H9 (cell line): Measurements from ENCODE around the gene SPEN. TPM values are rescaled to one million over a fixed set of nuclear protein-coding genes. Genes with fewer than 3 reads are reported as not detected.

Source experiments
- DNase-seq: peaks from one replicate; pipeline ENCODE4 v3.0.0-alpha.2; 2017
- H2AFZ ChIP-seq: one replicate; pipeline ENCODE4 v1.6.1; 2013; ENCODE audit warnings: mild to moderate bottlenecking, low read length, control low read depth, moderate library complexity
- H2AK5ac ChIP-seq: 2 replicates; pipeline ENCODE4 v1.6.1; 2013; ENCODE audit warnings: low read length, control low read depth, mixed read lengths; ENCODE audit not compliant: insufficient read length
- H2BK120ac ChIP-seq: one replicate; pipeline ENCODE4 v1.6.1; 2013; ENCODE audit warnings: low read depth, mild to moderate bottlenecking, low read length, control low read depth, inconsistent platforms; ENCODE audit not compliant: poor library complexity, severe bottlenecking
- H2BK12ac ChIP-seq: 2 replicates; pipeline ENCODE4 v1.6.1; 2013; ENCODE audit warnings: low read length, control low read depth, mixed read lengths, low read depth; ENCODE audit not compliant: insufficient read length
- H2BK15ac ChIP-seq: 2 replicates; pipeline ENCODE4 v1.6.1; 2013; ENCODE audit warnings: low read depth, low read length, control low read depth
- H2BK20ac ChIP-seq: one replicate; pipeline ENCODE4 v1.6.1; 2013; ENCODE audit warnings: low read depth, mild to moderate bottlenecking, low read length, control low read depth, inconsistent platforms; ENCODE audit not compliant: poor library complexity, severe bottlenecking
- H2BK5ac ChIP-seq: 2 replicates; pipeline ENCODE4 v1.6.1; 2013; ENCODE audit warnings: low read length, control low read depth, mixed read lengths; ENCODE audit not compliant: insufficient read length
- H3K14ac ChIP-seq: 2 replicates; pipeline ENCODE4 v1.6.1; 2013; ENCODE audit warnings: low read length, control low read depth; ENCODE audit not compliant: insufficient read depth
- H3K18ac ChIP-seq: 2 replicates; pipeline ENCODE4 v1.6.1; 2013; ENCODE audit warnings: low read depth, mild to moderate bottlenecking, mixed read lengths, low read length, control low read depth; ENCODE audit not compliant: insufficient read length
- H3K23ac ChIP-seq: 2 replicates; pipeline ENCODE4 v1.6.1; 2013; ENCODE audit warnings: low read length, control low read depth, mixed read lengths, low read depth; ENCODE audit not compliant: insufficient read length
- H3K23me2 ChIP-seq: 2 replicates; pipeline ENCODE4 v1.6.1; 2013; ENCODE audit warnings: low read depth, mild to moderate bottlenecking, mixed read lengths, low read length, control low read depth; ENCODE audit not compliant: insufficient read length, poor library complexity, severe bottlenecking
- H3K27ac ChIP-seq: 2 replicates; pipeline ENCODE4 v1.5.1; 2013; ENCODE audit warnings: low read length, control low read depth, mixed read lengths, low read depth; ENCODE audit not compliant: insufficient read length
- H3K27me3 ChIP-seq: 2 replicates; pipeline ENCODE4 v1.6.1; 2013; ENCODE audit warnings: low read length, control low read depth, inconsistent platforms; ENCODE audit not compliant: insufficient read depth
- H3K4ac ChIP-seq: 2 replicates; pipeline ENCODE4 v1.6.1; 2013; ENCODE audit warnings: low read depth, mild to moderate bottlenecking, control low read depth, inconsistent platforms, low read length, moderate library complexity
- H3K4me1 ChIP-seq: 2 replicates; pipeline ENCODE4 v1.6.1; 2013; ENCODE audit warnings: low read length, control low read depth, inconsistent platforms; ENCODE audit not compliant: insufficient read depth
- H3K4me2 ChIP-seq: 2 replicates; pipeline ENCODE4 v1.6.1; 2013; ENCODE audit warnings: low read length, control low read depth, mixed read lengths; ENCODE audit not compliant: insufficient read length, insufficient read depth
- H3K56ac ChIP-seq: 2 replicates; pipeline ENCODE4 v1.6.1; 2013; ENCODE audit warnings: low read depth, mild to moderate bottlenecking, mixed read lengths, low read length, control low read depth; ENCODE audit not compliant: insufficient read length
- H3K79me1 ChIP-seq: 2 replicates; pipeline ENCODE4 v1.6.1; 2013; ENCODE audit warnings: low read depth, mild to moderate bottlenecking, moderate library complexity, low read length, control low read depth, inconsistent platforms; ENCODE audit not compliant: insufficient read depth, poor library complexity, severe bottlenecking
- H3K79me2 ChIP-seq: 2 replicates; pipeline ENCODE4 v1.6.1; 2013; ENCODE audit warnings: low read length, control low read depth, inconsistent platforms; ENCODE audit not compliant: insufficient read depth
- H3K9ac ChIP-seq: 2 replicates; pipeline ENCODE4 v1.6.1; 2013; ENCODE audit warnings: low read length, control low read depth, mixed read lengths; ENCODE audit not compliant: insufficient read length; ENCODE audit errors: extremely low read depth
- H3K9me3 ChIP-seq: one replicate; pipeline ENCODE4 v1.6.1; 2013; ENCODE audit warnings: low read depth, low read length, inconsistent platforms; ENCODE audit not compliant: control insufficient read depth
- H3T11ph ChIP-seq: one replicate; pipeline ENCODE4 v1.6.1; 2013; ENCODE audit warnings: mild to moderate bottlenecking, low read length, control low read depth, inconsistent platforms
- H4K20me1 ChIP-seq: one replicate; pipeline ENCODE4 v1.6.1; 2013; ENCODE audit not compliant: control insufficient read depth, insufficient read length, insufficient read depth
- H4K5ac ChIP-seq: 2 replicates; pipeline ENCODE4 v1.6.1; 2013; ENCODE audit warnings: low read depth, mild to moderate bottlenecking, mixed read lengths, low read length, control low read depth; ENCODE audit not compliant: insufficient read length
- H4K8ac ChIP-seq: replicated peaks from 2 replicates; pipeline ENCODE4 v1.6.1; 2013; ENCODE audit warnings: low read length, control low read depth, mixed read lengths, low read depth; ENCODE audit not compliant: insufficient read length
- H4K91ac ChIP-seq: 2 replicates; pipeline ENCODE4 v1.6.1; 2013; ENCODE audit warnings: low read depth, mild to moderate bottlenecking, moderate library complexity, mixed read lengths, low read length, control low read depth; ENCODE audit not compliant: insufficient read length
- H3K27ac Mint-ChIP-seq, 3 experiments: 2 replicates in 2 of 3; 3 replicates in 1 of 3; pipeline ENCODE4 v1.8.0; 2020 to 2021; ENCODE audit warnings: mixed read lengths in 3 of 3, mild to moderate bottlenecking in 1 of 3, moderate library complexity in 1 of 3
- H3K27me3 Mint-ChIP-seq: 2 replicates; pipeline ENCODE4 v1.8.0; 2021; ENCODE audit warnings: low read depth, mild to moderate bottlenecking, moderate library complexity, mixed read lengths
- H3K36me3 Mint-ChIP-seq, 3 experiments: 2 replicates in 2 of 3; 3 replicates in 1 of 3; pipeline ENCODE4 v1.8.0; 2020 to 2021; ENCODE audit warnings: low read depth in 3 of 3, mixed read lengths in 3 of 3; ENCODE audit not compliant: insufficient read depth in 1 of 3
- H3K4me1 Mint-ChIP-seq, 2 experiments: 2 replicates each; pipeline ENCODE4 v1.8.0; 2020; ENCODE audit warnings: mixed read lengths in 2 of 2
- H3K4me3 Mint-ChIP-seq, 2 experiments: 2 replicates in 1 of 2; 3 replicates in 1 of 2; pipeline ENCODE4 v1.8.0; 2020 to 2021; ENCODE audit warnings: mild to moderate bottlenecking in 2 of 2, mixed read lengths in 2 of 2, moderate library complexity in 1 of 2
- H3K9me3 Mint-ChIP-seq, 2 experiments: 2 replicates in 1 of 2; 3 replicates in 1 of 2; pipeline ENCODE4 v1.8.0; 2020; ENCODE audit warnings: mild to moderate bottlenecking in 2 of 2, mixed read lengths in 2 of 2, moderate library complexity in 1 of 2
- CTCF ChIP-seq: fragments of 200-600 bp; sonication (generic); conservative IDR thresholded peaks from 3 replicates; pipeline ENCODE4 v1.8.0; 2021; ENCODE audit warnings: antibody characterized with exemption, mild to moderate bottlenecking
- WGBS: extraction: QIAGEN DNeasy Blood & Tissue Kit; methylation state at CpG from one replicate; pipeline ENCODE4 v1.1.7; 2013; ENCODE audit warnings: missing lambda C conversion rate, low lambda C conversion rate, mixed read lengths; ENCODE audit not compliant: insufficient read length; ENCODE audit errors: extremely low coverage; 5-methylcytosine and 5-hydroxymethylcytosine counted together
- total RNA-seq: library from RNA; stranded (reverse); gene quantifications from 2 replicates; pipeline ENCODE4 v1.2.1, GENCODE V29; 2021

The SPEN gene
- total RNA-seq, 1 experiment from 2014 or later: 59.6 TPM

GRCh38 chr1:15953791-15954241 is 106.3 kb downstream of the SPEN start:
- Histone ChIP-seq H3K9ac (no peak overlapping the region), H2BK120ac (no peak overlapping the region), H3K23ac (no peak overlapping the region), H3K4ac (no peak overlapping the region), H4K8ac (no peak overlapping the region), H3K79me2 (no peaks in the 10 kb centered on the region; the same call in 1 of the 2 replicates), H2BK20ac (no peak overlapping the region), H4K20me1 (peaks cover 2% of the 10 kb centered on the region), H3K4me2 (no peak overlapping the region), H3K9me3 (no peaks in the 10 kb centered on the region), H3K27me3 (no peaks in the 10 kb centered on the region), H4K91ac (no peak overlapping the region), H3K18ac (no peak overlapping the region), H2BK15ac (no peak overlapping the region), H3K27ac (no peak overlapping the region), H4K5ac (no peak overlapping the region), H3K79me1 (no peaks in the 10 kb centered on the region), H3K23me2 (no peaks in the 10 kb centered on the region), H3K4me1 (peaks cover 11% of the 10 kb centered on the region; the same call in 1 of the 2 replicates), H2BK12ac (no peak overlapping the region), H2AFZ (no peak overlapping the region), H2BK5ac (no peak overlapping the region), H3K14ac (no peak overlapping the region), H3K56ac (no peak overlapping the region), H3T11ph (no peak overlapping the region), H2AK5ac (no peak overlapping the region)
- TF ChIP-seq CTCF: no peak
- Mint-ChIP-seq H3K4me1 (peaks cover 59 to 62% of the 10 kb centered on the region in 2 experiments), H3K4me3 (no peak overlapping the region), H3K9me3 (no peaks in the 10 kb centered on the region), H3K36me3 (peaks cover 0 to 15% (median 3%) of the 10 kb centered on the region in 3 experiments; a peak in 4 of 7 replicates), H3K27me3 (peaks cover 2% of the 10 kb centered on the region), H3K27ac (no peak overlapping the region; a peak in 1 of 7 replicates)
- WGBS: no CpG with 5 or more reads among the region's 1 CpG
- no peak for DNase-seq
